Pancreas (tissue), 10 donors: ENCODE results near the gene EXOG. TPM values are rescaled to one million over a fixed set of nuclear protein-coding genes. Genes with fewer than 3 reads are reported as not detected.

Source experiments
- ATAC-seq, 4 donors: fragments of 200-7000 bp; cut with Tn5 transposase; one replicate each; pipeline versions ENCODE4 v1.8.0 to v1.9.1; 2020; ENCODE audit warnings: mild to moderate bottlenecking in 4 of 4, moderate library complexity in 4 of 4
- DNase-seq, 6 donors: peaks; one replicate each; pipeline ENCODE4 v3.0.0-alpha.2; 2020
- FAIRE-seq: peaks from 2 replicates; lab custom pipeline; 2012; peaks lifted over from hg19 to GRCh38; lab: Jason Lieb, UNC
- H3K27ac ChIP-seq, 4 donors: fragments of 200-600 bp; sonication (generic); 1 replicate in 3 of 4; 2 replicates in 1 of 4; pipeline versions ENCODE4 v1.5.0 to v1.8.0; 2020
- H3K27me3 ChIP-seq, 4 donors: fragments of 200-600 bp; one replicate each; pipeline ENCODE4 v1.8.0; 2021
- H3K36me3 ChIP-seq, 3 donors: fragments of 200-600 bp; sonication (generic) in 1 of 3; one replicate each; pipeline versions ENCODE4 v1.5.0 to v1.8.0; 2020 to 2021
- H3K4me1 ChIP-seq, 3 donors: fragments of 200-600 bp; one replicate each; pipeline ENCODE4 v1.8.0; 2021
- H3K4me3 ChIP-seq, 4 donors: fragments of 200-600 bp; sonication (generic) in 2 of 4; one replicate each; pipeline versions ENCODE4 v1.5.0 to v1.8.0; 2020 to 2021
- H3K9me3 ChIP-seq, 4 donors: fragments of 200-600 bp; one replicate each; pipeline ENCODE4 v1.8.0; 2021
- WGBS, 2 donors: extraction: QIAGEN DNeasy Blood & Tissue Kit; methylation state at CpG; one replicate each; pipeline ENCODE4 v1.1.7; 2013; 5-methylcytosine and 5-hydroxymethylcytosine counted together
- intact Hi-C, 3 donors: fragments of 100-400 bp; cut with DNase I; formaldehyde crosslinking; loops; one replicate each; pipeline versions ENCODE4 v1.11.1 to v1.14.2; 2022
- polyA plus RNA-seq, 2 donors: library from polyadenylated mRNA; stranded (reverse); fragments of 200-250 nt; gene quantifications; one replicate each; pipeline ENCODE4 v1.2.3, GENCODE V29; 2013
- total RNA-seq, 6 donors: library from RNA; stranded (reverse); fragmentation: NEBNext Ultra II Directional in 4 of 6; extraction: Animal tissue kit (Norgen Biotek cat#: 25700) in 4 of 6; gene quantifications; one replicate each; pipeline versions ENCODE4 v1.2.1 to v1.2.4, GENCODE V29; 2021 to 2023
- TF ChIP-seq, protein P1 (sequence below), 4 donors: fragments of 200-600 bp; sonication (generic) in 3 of 4; IDR thresholded peaks; one replicate each; pipeline versions ENCODE4 v1.5.0 to v1.8.0; 2021; ENCODE audit warnings: antibody characterized with exemption in 4 of 4
- donor health status: healthy with polysubstance abuse.
- donor health status: DM: no; HTN: no; CAD: no; lungs with moderate emphysema.
- donor health status: DM: no; HTN: no; CAD: no.
- donor health status: control.
- donor health status: control.
- donor health status: Bipolar disorder and iron deficiency.
- donor health status: DM: yes; HTN: yes; CAD: no.
- donor health status: DM: no; HTN: no; CAD: no.
- donor health status: DM: no; HTN: no; CAD: no.
- donor health status: DM: yes; HTN: yes; CAD: no.

Gene EXOG
- total and polyA plus RNA-seq, 8 donors = 3.7 to 10.3 (median 4.6) TPM

DNA sequence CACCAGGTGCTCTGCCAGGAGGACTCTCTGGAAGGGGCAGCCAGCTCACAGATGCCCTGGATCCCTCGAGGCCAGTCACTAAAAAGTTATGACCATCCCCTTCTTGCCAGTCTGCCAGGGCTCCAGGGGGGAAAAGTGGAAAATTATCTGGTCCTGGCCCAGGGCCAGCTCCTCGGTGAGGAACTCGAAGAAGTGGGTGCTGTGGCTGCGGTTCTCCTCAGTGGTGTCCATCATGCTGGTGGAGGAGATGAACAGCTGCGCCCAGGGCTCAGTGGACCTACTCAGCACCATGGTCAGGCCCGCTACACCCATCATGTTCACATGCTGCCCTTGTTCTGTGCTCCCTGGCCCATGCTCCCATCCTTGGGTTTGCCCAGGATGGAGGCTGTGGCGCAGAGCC lies 19.2 kb downstream of the EXOG start:
- intact Hi-C loops = no loop called here
- no peak for DNase-seq
- no peaks in the 10 kb centered on the region for H3K36me3 ChIP-seq
- no peak overlapping the region for H3K4me3 ChIP-seq
- 90 to 92% methylated on average over 7 of the region's 7 CpGs for WGBS, 2 donors
- H3K4me1 ChIP-seq = no peaks in the 10 kb centered on the region
- no peaks in the 10 kb centered on the region for H3K9me3 ChIP-seq
- FAIRE-seq = no peak
- H3K27me3 ChIP-seq = no peaks in the 10 kb centered on the region
- TF ChIP-seq, protein P1, sequence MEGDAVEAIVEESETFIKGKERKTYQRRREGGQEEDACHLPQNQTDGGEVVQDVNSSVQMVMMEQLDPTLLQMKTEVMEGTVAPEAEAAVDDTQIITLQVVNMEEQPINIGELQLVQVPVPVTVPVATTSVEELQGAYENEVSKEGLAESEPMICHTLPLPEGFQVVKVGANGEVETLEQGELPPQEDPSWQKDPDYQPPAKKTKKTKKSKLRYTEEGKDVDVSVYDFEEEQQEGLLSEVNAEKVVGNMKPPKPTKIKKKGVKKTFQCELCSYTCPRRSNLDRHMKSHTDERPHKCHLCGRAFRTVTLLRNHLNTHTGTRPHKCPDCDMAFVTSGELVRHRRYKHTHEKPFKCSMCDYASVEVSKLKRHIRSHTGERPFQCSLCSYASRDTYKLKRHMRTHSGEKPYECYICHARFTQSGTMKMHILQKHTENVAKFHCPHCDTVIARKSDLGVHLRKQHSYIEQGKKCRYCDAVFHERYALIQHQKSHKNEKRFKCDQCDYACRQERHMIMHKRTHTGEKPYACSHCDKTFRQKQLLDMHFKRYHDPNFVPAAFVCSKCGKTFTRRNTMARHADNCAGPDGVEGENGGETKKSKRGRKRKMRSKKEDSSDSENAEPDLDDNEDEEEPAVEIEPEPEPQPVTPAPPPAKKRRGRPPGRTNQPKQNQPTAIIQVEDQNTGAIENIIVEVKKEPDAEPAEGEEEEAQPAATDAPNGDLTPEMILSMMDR (IDR thresholded peaks at IDR 0.05) = no peak
- no peak for ATAC-seq
- H3K27ac ChIP-seq = no peak overlapping the region

DNA sequence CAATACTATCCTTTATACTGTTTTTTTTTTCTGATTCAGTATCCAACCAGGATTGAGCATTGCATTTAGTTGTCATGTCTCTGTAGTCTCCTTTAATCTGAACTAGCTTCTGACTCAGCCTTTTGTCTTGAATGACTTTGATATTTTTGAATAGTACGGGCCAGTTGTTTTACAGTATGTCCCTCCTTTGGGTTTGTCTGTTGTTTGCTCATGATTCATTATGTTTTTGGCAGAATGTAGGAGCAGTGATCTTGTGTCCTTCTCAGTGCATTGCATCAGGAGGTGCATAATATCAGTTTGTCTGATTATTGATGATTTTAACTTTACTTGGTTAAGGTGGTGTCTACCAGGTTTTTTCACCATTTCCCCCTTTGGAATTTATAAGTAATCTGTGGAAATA lies 20.5 kb downstream of the EXOG start:
- no peak for FAIRE-seq
- Histone ChIP-seq H3K27me3 (no peaks in the 10 kb centered on the region), H3K27ac (no peak overlapping the region), H3K9me3 (no peaks in the 10 kb centered on the region), H3K4me3 (no peak overlapping the region), H3K36me3 (no peaks in the 10 kb centered on the region), H3K4me1 (no peaks in the 10 kb centered on the region)
- ATAC-seq = no peak
- 0 to 99% methylated on average over 1 of the region's 1 CpG for WGBS, 2 donors
- intact Hi-C loops = no loop called here
- no peak for DNase-seq
- TF ChIP-seq, protein P1 (IDR thresholded peaks at IDR 0.05) = no peak

DNA sequence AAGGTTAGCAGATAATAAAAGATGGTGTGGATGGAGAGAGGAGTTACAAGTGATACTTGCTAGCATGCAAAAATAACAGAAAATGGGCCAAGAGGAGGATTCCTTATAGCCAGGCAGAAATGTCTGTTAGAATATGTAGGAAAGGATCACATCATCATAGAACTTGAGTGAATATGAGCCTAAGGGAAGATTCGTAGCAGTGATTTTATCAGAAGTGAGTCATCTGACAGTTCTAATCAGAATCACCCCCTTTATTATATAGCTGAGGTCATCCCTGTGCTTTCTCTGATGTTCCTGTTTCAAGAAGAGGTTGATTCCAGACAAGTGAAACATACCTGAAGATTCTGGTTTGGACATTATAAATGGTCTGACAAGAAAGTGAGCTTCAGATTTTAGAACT lies 22.9 kb downstream of the EXOG start:
- Histone ChIP-seq H3K4me1 (no peaks in the 10 kb centered on the region), H3K27me3 (no peaks in the 10 kb centered on the region), H3K27ac (no peak overlapping the region), H3K4me3 (no peak overlapping the region), H3K9me3 (no peaks in the 10 kb centered on the region), H3K36me3 (peaks cover 0 to 13% (median 0%) of the 10 kb centered on the region in 3 donors)
- FAIRE-seq (no peak), DNase-seq (no peak), ATAC-seq (no peak)
- 74 to 79% methylated on average over 1 of the region's 1 CpG for WGBS, 2 donors
- intact Hi-C loops = no loop called here
- TF ChIP-seq, protein P1 (IDR thresholded peaks at IDR 0.05) = no peak

DNA sequence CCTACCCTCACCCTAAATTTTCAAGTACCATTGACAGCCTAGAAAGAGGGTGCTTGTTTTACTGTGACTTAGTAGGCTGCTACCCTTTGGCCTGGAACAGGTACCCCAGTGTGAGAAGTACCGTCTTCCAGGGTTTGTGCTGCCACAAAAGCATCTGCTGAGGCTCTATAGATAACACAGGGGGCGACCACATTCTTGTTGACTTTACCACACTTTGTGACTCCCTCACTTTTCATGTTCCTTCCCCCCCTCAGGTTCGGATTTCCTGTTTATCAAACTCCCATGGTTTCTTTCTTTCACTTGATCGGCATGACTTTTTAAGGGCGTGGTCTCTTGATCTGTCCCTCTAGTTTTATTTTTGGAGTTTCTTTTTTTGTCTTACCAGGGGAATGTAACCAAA lies 23.5 kb downstream of the EXOG start:
- Histone ChIP-seq H3K27ac (no peak overlapping the region), H3K4me3 (no peak overlapping the region), H3K4me1 (no peaks in the 10 kb centered on the region), H3K9me3 (no peaks in the 10 kb centered on the region), H3K36me3 (peaks cover 0 to 16% (median 0%) of the 10 kb centered on the region in 3 donors), H3K27me3 (no peaks in the 10 kb centered on the region)
- TF ChIP-seq, protein P1 (IDR thresholded peaks at IDR 0.05) = no peak
- 60 to 61% methylated on average over 5 of the region's 5 CpGs for WGBS, 2 donors
- no peak for FAIRE-seq
- ATAC-seq = no peak
- DNase-seq = no peak
- intact Hi-C loops = loop anchor here in 2 of 3 donors (5.0 to 10.0 kb wide), 4 partner anchors 123 to 475 kb away; no protein-coding TSS in a partner anchor

DNA sequence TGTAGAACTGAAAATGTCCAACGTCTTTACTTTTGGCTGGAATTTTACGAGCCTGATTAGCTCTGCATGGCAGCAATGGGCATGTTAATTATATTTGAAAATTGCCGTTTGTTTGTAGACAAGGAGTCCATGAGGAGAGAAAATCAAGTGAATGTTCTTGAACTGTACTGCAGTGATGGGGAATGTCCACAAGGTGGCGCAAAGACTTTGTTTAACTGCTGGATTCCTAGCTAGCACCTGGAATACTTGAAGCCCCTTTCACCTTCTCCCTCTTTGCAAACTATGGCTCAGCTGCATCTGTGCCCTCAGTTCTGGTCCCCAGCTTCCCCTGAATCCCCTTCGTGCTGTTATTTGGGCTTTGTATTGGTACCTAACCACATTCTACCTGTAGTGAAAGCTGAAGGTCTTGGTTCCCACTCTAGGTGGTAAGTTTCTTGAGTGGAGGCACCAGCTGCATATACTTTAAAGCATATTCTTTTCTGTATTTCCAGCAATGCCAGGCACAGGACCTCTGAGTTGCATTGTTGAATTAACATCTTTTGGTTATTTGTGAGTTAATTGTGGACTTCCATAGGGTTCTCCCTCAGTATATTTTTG lies 25.3 kb downstream of the EXOG start:
- Histone ChIP-seq H3K27ac (no peak overlapping the region), H3K9me3 (no peaks in the 10 kb centered on the region), H3K4me1 (no peaks in the 10 kb centered on the region), H3K4me3 (no peak overlapping the region), H3K36me3 (peaks cover 0 to 16% (median 0%) of the 10 kb centered on the region in 3 donors), H3K27me3 (no peaks in the 10 kb centered on the region)
- DNase-seq (peak in 4 of 6 donors; percentile 21 to 73 (median 44)), ATAC-seq (peak in 3 of 4 donors; percentile 77 to 88 (median 78)), FAIRE-seq (no peak)
- intact Hi-C loops = loop anchor here in 2 of 3 donors (5.0 to 10.0 kb wide), 4 partner anchors 121 to 473 kb away; no protein-coding TSS in a partner anchor
- TF ChIP-seq, protein P1 (IDR thresholded peaks at IDR 0.05) = peak; percentile 75 to 91 (median 84)
- WGBS, 2 donors = 1 to 3% methylated on average over 5 of the region's 5 CpGs
